ENCODE data around the gene SULT4A1. TPM values are rescaled to one million over a fixed set of nuclear protein-coding genes. Genes with fewer than 3 reads are reported as not detected.

SULT4A1 gene
- polyA plus RNA-seq, 3 donors = not detected

- Histone ChIP-seq H4K20me1 (ENCODE audit: insufficient read depth, low read length) (no peaks in the 10 kb centered on the region), H2AFZ (ENCODE audit: insufficient read depth, low read depth, low read length, poor library complexity, severe bottlenecking) (no peak overlapping the region), H3K4me2 (replicated peaks; ENCODE audit: extremely low read depth, low read length, poor library complexity, severe bottlenecking) (no peak overlapping the region), H3K27me3 (ENCODE audit: control insufficient read depth in 2 of 2, insufficient read depth in 2 of 2, low read length in 2 of 2) (no peaks in the 10 kb centered on the region), H3K9me3 (replicated peaks in 1 of 2; ENCODE audit: control insufficient read depth in 1 of 2, insufficient read depth in 1 of 2, low read length in 2 of 2) (no peaks in the 10 kb centered on the region), H3K36me3 (replicated peaks in 1 of 2; ENCODE audit: control insufficient read depth in 1 of 2, insufficient read depth in 2 of 2, low read length in 2 of 2) (no peaks in the 10 kb centered on the region), H3K4me3 (replicated peaks in 1 of 3; ENCODE audit: low read depth in 2 of 3, low read length in 3 of 3) (no peak overlapping the region), H3K27ac (ENCODE audit: low read depth in 1 of 2, low read length in 2 of 2) (no peak overlapping the region), H3K9ac (ENCODE audit: insufficient read depth, low read length, poor library complexity, severe bottlenecking) (no peak overlapping the region), H3K79me2 (ENCODE audit: insufficient read depth, low read length) (no peaks in the 10 kb centered on the region), H3K4me1 (ENCODE audit: control insufficient read depth in 1 of 2, insufficient read depth in 2 of 2, low read length in 2 of 2) (no peaks in the 10 kb centered on the region)
- DNase-seq = no peak
- WGBS (ENCODE audit: insufficient coverage) = 93% methylated on average over 12 of the region's 12 CpGs
- Mint-ChIP-seq H3K27me3 (ENCODE audit: low read depth in 3 of 3) (peaks cover 7 to 8% (median 7%) of the 10 kb centered on the region in 3 donors), H3K4me3 (no peak overlapping the region), H3K27ac (no peak overlapping the region), H3K9me3 (peaks cover 0 to 2% (median 0%) of the 10 kb centered on the region in 7 donors), H3K4me1 (no peaks in the 10 kb centered on the region), H3K36me3 (no peaks in the 10 kb centered on the region)
- intact Hi-C loops (cut with micrococcal nuclease) = no loop called here
- no peak for TF ChIP-seq CTCF (IDR thresholded peaks at IDR 0.05)
Measured at GRCh38 chr22:43819421-43819921, 42.8 kb downstream of the SULT4A1 start.

- no peak overlapping the region for H3K4me2 ChIP-seq (replicated peaks; ENCODE audit: extremely low read depth, low read length, poor library complexity, severe bottlenecking)
- Mint-ChIP-seq H3K36me3 (no peaks in the 10 kb centered on the region), H3K4me1 (no peaks in the 10 kb centered on the region), H3K27ac (no peak overlapping the region), H3K4me3 (no peak overlapping the region), H3K9me3 (peaks cover 0 to 2% (median 0%) of the 10 kb centered on the region in 7 donors), H3K27me3 (ENCODE audit: low read depth in 3 of 3) (peaks cover 7 to 8% (median 7%) of the 10 kb centered on the region in 3 donors)
- H3K36me3 ChIP-seq (replicated peaks in 1 of 2; ENCODE audit: control insufficient read depth in 1 of 2, insufficient read depth in 2 of 2, low read length in 2 of 2) = no peaks in the 10 kb centered on the region
- H3K9ac ChIP-seq (ENCODE audit: insufficient read depth, low read length, poor library complexity, severe bottlenecking) = no peak overlapping the region
- no peak for TF ChIP-seq CTCF (IDR thresholded peaks at IDR 0.05)
- H3K79me2 ChIP-seq (ENCODE audit: insufficient read depth, low read length) = no peaks in the 10 kb centered on the region
- no peaks in the 10 kb centered on the region for H3K9me3 ChIP-seq (replicated peaks in 1 of 2; ENCODE audit: control insufficient read depth in 1 of 2, insufficient read depth in 1 of 2, low read length in 2 of 2)
- H2AFZ ChIP-seq (ENCODE audit: insufficient read depth, low read depth, low read length, poor library complexity, severe bottlenecking) = no peak overlapping the region
- intact Hi-C loops (cut with micrococcal nuclease) = no loop called here
- WGBS (ENCODE audit: insufficient coverage) = 97% methylated on average over 6 of the region's 11 CpGs
- DNase-seq = no peak
- H3K27ac ChIP-seq (ENCODE audit: low read depth in 1 of 2, low read length in 2 of 2) = no peak overlapping the region
- no peaks in the 10 kb centered on the region for H3K4me1 ChIP-seq (ENCODE audit: control insufficient read depth in 1 of 2, insufficient read depth in 2 of 2, low read length in 2 of 2)
- H3K27me3 ChIP-seq (ENCODE audit: control insufficient read depth in 2 of 2, insufficient read depth in 2 of 2, low read length in 2 of 2) = no peaks in the 10 kb centered on the region
- no peaks in the 10 kb centered on the region for H4K20me1 ChIP-seq (ENCODE audit: insufficient read depth, low read length)
- no peak overlapping the region for H3K4me3 ChIP-seq (replicated peaks in 1 of 3; ENCODE audit: low read depth in 2 of 3, low read length in 3 of 3)
Measured at GRCh38 chr22:43818981-43819380, 43.3 kb downstream of the SULT4A1 start.
